ENCODE data around the gene NOTO.
A peak's percentile ranks its signal among the peaks of the same experiment; 100 is the strongest.
"Not testable (repeated sequence)": the region's sequence is repeated elsewhere in the genome, so short reads cannot be mapped to it uniquely, and the experiment has no call there.

NOTO gene

GRCh38 chr2:73202156-73203054 is at the start of gene NOTO:
Gene NOTO, plus strand, starts transcription at chr2:73202574. Its CDS starts 93 bp downstream, at chr2:73202667.
- no peak for DNase-seq

- no peak for DNase-seq
Observed at GRCh38 chr2:73156539-73157124, 45.7 kb upstream of the NOTO start.

GRCh38 chr2:73162856-73163391 is 39.5 kb upstream of the NOTO start:
- DNase-seq: no peak

GRCh38 chr2:73163483-73164367 is 38.6 kb upstream of the NOTO start:
- DNase-seq: peak; percentile 58

- DNase-seq: not testable (repeated sequence)
Observed at GRCh38 chr2:73165978-73166377, 36.4 kb upstream of the NOTO start.

GRCh38 chr2:73166813-73167212 is 35.6 kb upstream of the NOTO start:
- DNase-seq: not testable (repeated sequence)

- not testable (repeated sequence) for DNase-seq
Observed at GRCh38 chr2:73168348-73168747, 34.0 kb upstream of the NOTO start.

- DNase-seq: not testable (repeated sequence)
Observed at GRCh38 chr2:73170341-73170740, 32.0 kb upstream of the NOTO start.

GRCh38 chr2:73172963-73173362 is 29.4 kb upstream of the NOTO start:
- DNase-seq: no peak

- no peak for DNase-seq
Observed at GRCh38 chr2:73173781-73174180, 28.6 kb upstream of the NOTO start.

GRCh38 chr2:73174244-73174643 is 28.1 kb upstream of the NOTO start:
- no peak for DNase-seq

GRCh38 chr2:73174941-73175662 is 27.3 kb upstream of the NOTO start:
- DNase-seq: no peak

- peak; percentile 74 for DNase-seq
Observed at GRCh38 chr2:73175663-73176204, 26.6 kb upstream of the NOTO start.

- DNase-seq: no peak
Observed at GRCh38 chr2:73176205-73176880, 26.0 kb upstream of the NOTO start.

- DNase-seq: peak; percentile 90
Observed at GRCh38 chr2:73176881-73177644, 25.3 kb upstream of the NOTO start.

- DNase-seq: no peak
Observed at GRCh38 chr2:73177645-73178255, 24.6 kb upstream of the NOTO start.

GRCh38 chr2:73185965-73186364 is 16.4 kb upstream of the NOTO start:
- DNase-seq: no peak

- DNase-seq: no peak
Observed at GRCh38 chr2:73187549-73187948, 14.8 kb upstream of the NOTO start.

GRCh38 chr2:73197579-73197978 is 4.8 kb upstream of the NOTO start:
- DNase-seq: no peak

GRCh38 chr2:73200281-73200680 is 2.1 kb upstream of the NOTO start:
- DNase-seq: not testable (repeated sequence)
